SK-N-SH (cell line): ENCODE data around the gene NAT9. TPM values are rescaled to one million over a fixed set of nuclear protein-coding genes. Genes with fewer than 3 reads are reported as not detected.

Experiments used
- CTCF ChIA-PET: fragments of 300-600, 350-600 bp; formaldehyde crosslinking; extraction: SDS; loops from one replicate; lab custom pipeline; 2021; lab: Yijun Ruan, JAX
- POLR2A ChIA-PET: fragments of 350-600 bp; sonication (Branson Sonifier 250); formaldehyde crosslinking; extraction: SDS; loops from one replicate; lab custom pipeline; 2020; ENCODE audit warnings: antibody characterized with exemption, inconsistent platforms; lab: Yijun Ruan, JAX
- DNase-seq: peaks from one replicate; pipeline ENCODE4 v3.0.0; 2012
- H2AFZ ChIP-seq: fragments of 200-600 bp; sonication (generic); 2 replicates; pipeline ENCODE4 v1.8.1; 2016; ENCODE audit warnings: antibody characterized with exemption, mild to moderate bottlenecking, low read depth
- H3F3A ChIP-seq: fragments of 200-600 bp; sonication (generic); replicated peaks from 2 replicates; pipeline ENCODE3; 2016; ENCODE audit warnings: antibody characterized with exemption, mild to moderate bottlenecking; ENCODE audit not compliant: insufficient read depth
- H3K27ac ChIP-seq, 2 experiments: fragments of 200-500 bp in 1 of 2; fragments of 200-600 bp in 1 of 2; sonication (Bioruptor generic) in 1 of 2; sonication (generic), shearing (Covaris generic) in 1 of 2; 2 replicates each; pipeline versions ENCODE4 v1.5.1 to v1.6.1; 2014 to 2016; ENCODE audit warnings: low read depth in 2 of 2, inconsistent platforms in 1 of 2, low read length in 1 of 2, mild to moderate bottlenecking in 1 of 2, mixed read lengths in 1 of 2
- H3K27me3 ChIP-seq: fragments of 200-600 bp; sonication (generic), shearing (Covaris generic); 2 replicates; pipeline ENCODE4 v1.6.1; 2016; ENCODE audit warnings: mixed run types; ENCODE audit not compliant: insufficient read depth
- H3K36me3 ChIP-seq, 2 experiments: fragments of 200-500 bp in 1 of 2; fragments of 200-600 bp in 1 of 2; sonication (Bioruptor generic) in 1 of 2; sonication (generic) in 1 of 2; replicated peaks in 1 of 2; 2 replicates each; pipeline versions ENCODE3 to v1.5.1; 2014 to 2016; ENCODE audit warnings: low read length in 1 of 2, mild to moderate bottlenecking in 1 of 2; ENCODE audit not compliant: insufficient read depth in 2 of 2, control insufficient read depth in 1 of 2
- H3K4me1 ChIP-seq, 2 experiments: fragments of 200-500 bp in 1 of 2; fragments of 200-600 bp in 1 of 2; sonication (Bioruptor generic) in 1 of 2; sonication (generic), shearing (Covaris generic) in 1 of 2; 2 replicates each; pipeline versions ENCODE4 v1.5.1 to v1.6.1; 2014 to 2016; ENCODE audit warnings: low read depth in 1 of 2, low read length in 1 of 2, mixed run types in 1 of 2; ENCODE audit not compliant: insufficient read depth in 2 of 2, control insufficient read depth in 1 of 2
- H3K4me2 ChIP-seq: fragments of 200-600 bp; sonication (generic), shearing (Covaris generic); 2 replicates; pipeline ENCODE4 v1.6.1; 2017; ENCODE audit warnings: mixed run types
- H3K4me3 ChIP-seq, 2 experiments: fragments of 200-500 bp in 1 of 2; fragments of 200-600 bp in 1 of 2; sonication (Bioruptor generic) in 1 of 2; sonication (generic), shearing (Covaris generic) in 1 of 2; 2 replicates each; pipeline versions ENCODE4 v1.5.1 to v1.8.1; 2014 to 2016; ENCODE audit warnings: low read depth in 2 of 2, inconsistent platforms in 1 of 2, low read length in 1 of 2, mild to moderate bottlenecking in 1 of 2, mixed read lengths in 1 of 2, moderate library complexity in 1 of 2
- H3K79me2 ChIP-seq: fragments of 200-600 bp; sonication (generic); 2 replicates; pipeline ENCODE4 v1.8.1; 2017; ENCODE audit warnings: mild to moderate bottlenecking; ENCODE audit not compliant: insufficient read depth
- H3K9ac ChIP-seq: fragments of 200-600 bp; sonication (generic); 2 replicates; pipeline ENCODE4 v1.6.1; 2017; ENCODE audit warnings: mixed run types
- H3K9me2 ChIP-seq: fragments of 200-600 bp; sonication (generic); 2 replicates; pipeline ENCODE4 v1.6.1; 2017; ENCODE audit warnings: mixed run types
- H3K9me3 ChIP-seq: fragments of 200-600 bp; sonication (generic); 2 replicates; pipeline ENCODE4 v1.6.1; 2017; ENCODE audit warnings: mixed run types, mild to moderate bottlenecking, moderate library complexity
- H4K20me1 ChIP-seq: fragments of 200-600 bp; sonication (generic); 2 replicates; pipeline ENCODE4 v1.6.1; 2017; ENCODE audit warnings: mild to moderate bottlenecking, mixed run types; ENCODE audit not compliant: insufficient read depth
- CHD2 ChIP-seq: fragments of 150-350 bp; IDR thresholded peaks from 2 replicates; pipeline ENCODE4 v1.6.1; 2018; ENCODE audit warnings: low read length; ENCODE audit not compliant: partially characterized antibody
- ELF1 ChIP-seq: IDR thresholded peaks from 2 replicates; pipeline ENCODE4 v1.4.0; 2012
- EZH2phosphoT487 ChIP-seq: fragments of 200-600 bp; sonication (generic); IDR thresholded peaks from 2 replicates; pipeline ENCODE4 v1.6.1; 2017; ENCODE audit warnings: low read depth, mixed run types, mild to moderate bottlenecking, antibody characterized with exemption, moderate library complexity, borderline replicate concordance
- FOSL2 ChIP-seq: IDR thresholded peaks from 2 replicates; pipeline ENCODE4 v1.4.0; 2012; ENCODE audit warnings: low read depth, mild to moderate bottlenecking, moderate library complexity, borderline replicate concordance
- FOXM1 ChIP-seq: IDR thresholded peaks from 2 replicates; pipeline ENCODE4 v1.4.0; 2012; ENCODE audit warnings: low read depth, mild to moderate bottlenecking
- GATA2 ChIP-seq: sonication (generic); formaldehyde crosslinking; IDR thresholded peaks from 2 replicates; pipeline ENCODE4 v1.5.0; 2020; ENCODE audit warnings: mild to moderate bottlenecking, missing genetic modification reagents
- NRF1 ChIP-seq: IDR thresholded peaks from 2 replicates; pipeline ENCODE4 v1.6.1; 2012; ENCODE audit warnings: low read depth, mild to moderate bottlenecking, low read length
- TAF1 ChIP-seq: IDR thresholded peaks from 2 replicates; pipeline ENCODE4 v1.6.1; 2012; ENCODE audit warnings: low read depth, mild to moderate bottlenecking, low read length, moderate library complexity, borderline replicate concordance
- YY1 ChIP-seq: IDR thresholded peaks from 2 replicates; pipeline ENCODE4 v1.4.0; 2012; ENCODE audit warnings: low read depth, mild to moderate bottlenecking
- WGBS: methylation state at CpG from one replicate; pipeline ENCODE4 v1.1.6; 2017; ENCODE audit warnings: low lambda C conversion rate; 5-methylcytosine and 5-hydroxymethylcytosine counted together
- polyA plus RNA-seq, 3 experiments: library from polyadenylated mRNA; depleted of rRNA; stranded (reverse); fragments of >200 nt; gene quantifications; 2 replicates each; pipeline ENCODE4 v1.2.3, GENCODE V29; 2012
- TF ChIP-seq, protein P1 (sequence below): IDR thresholded peaks from 2 replicates; pipeline ENCODE4; 2012
- TF ChIP-seq, protein P2 (sequence below): fragments of 150-350 bp; IDR thresholded peaks from 2 replicates; pipeline ENCODE4 v1.6.1; 2016; ENCODE audit warnings: mild to moderate bottlenecking, low read depth, low read length
- TF ChIP-seq, protein P3 (sequence below): IDR thresholded peaks from 2 replicates; pipeline ENCODE4 v1.4.0; 2012; ENCODE audit warnings: low read depth, borderline replicate concordance
- TF ChIP-seq, protein P4 (sequence below): fragments of 200-600 bp; sonication (generic); IDR thresholded peaks from 2 replicates; pipeline ENCODE4 v1.6.1; 2017; ENCODE audit warnings: antibody characterized with exemption, mild to moderate bottlenecking, moderate library complexity
- TF ChIP-seq, protein P5 (sequence below): IDR thresholded peaks from 2 replicates; pipeline ENCODE4 v1.6.1; 2012; ENCODE audit warnings: mild to moderate bottlenecking, low read depth, low read length, moderate library complexity
- TF ChIP-seq, protein P6 (sequence below): fragments of 150-350 bp; IDR thresholded peaks from 2 replicates; pipeline ENCODE4 v1.6.1; 2017; ENCODE audit warnings: antibody characterized with exemption, low read length, low read depth, borderline replicate concordance

Gene NAT9
- polyA plus RNA-seq, 1 of the 3 experiments (the other 2 are of a cell fraction) = 117 TPM

DNA sequence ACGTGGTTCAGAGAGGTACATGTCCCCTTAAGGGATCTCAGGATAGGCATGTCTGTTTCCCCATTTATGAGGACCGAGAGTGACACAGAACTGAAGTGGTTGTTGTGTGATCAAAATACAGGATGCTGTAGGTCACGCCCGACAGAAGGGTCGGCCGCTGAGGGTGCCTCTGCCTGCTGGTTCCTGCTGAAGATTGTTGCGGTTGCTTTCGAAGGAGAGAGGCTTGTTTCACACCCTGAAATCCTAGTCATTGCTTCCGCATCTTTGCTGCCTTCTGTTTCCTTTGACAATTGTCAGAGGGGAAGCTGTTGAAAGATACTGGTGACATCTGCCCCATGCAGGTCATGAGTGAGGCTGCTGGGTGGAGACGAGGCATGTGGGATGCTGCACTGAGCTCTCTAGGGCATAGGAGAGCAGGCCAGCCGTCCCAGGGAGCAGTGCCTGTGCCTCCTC lies 3.8 kb upstream of the NAT9 start:
- H3K4me2 ChIP-seq = no peak overlapping the region
- 86% methylated on average over 11 of the region's 11 CpGs for WGBS
- H3F3A ChIP-seq = peaks cover 6% of the 10 kb centered on the region
- CTCF ChIA-PET = interaction anchor here (0.8 to 98.1 kb wide), 8 partner anchors 9 to 123 kb away, joined by 3 to 3869 read pairs (median 30); partner anchors contain the start of genes FDXR, GRIN2C, NHERF1 and RAB37
- no peak overlapping the region for H3K4me3 ChIP-seq
- no peak overlapping the region for H3K9ac ChIP-seq
- H4K20me1 ChIP-seq = no peaks in the 10 kb centered on the region
- H3K79me2 ChIP-seq = peaks cover 39% of the 10 kb centered on the region
- no peaks in the 10 kb centered on the region for H3K9me2 ChIP-seq
- no peaks in the 10 kb centered on the region for H3K9me3 ChIP-seq
- peaks cover 5 to 14% of the 10 kb centered on the region in 2 experiments; a peak in 2 of 4 replicates for H3K4me1 ChIP-seq
- TF ChIP-seq NRF1 (no peak), FOXM1 (no peak), CHD2 (no peak), TAF1 (no peak), ELF1 (no peak), YY1 (no peak), GATA2 (no peak), FOSL2 (no peak), EZH2phosphoT487 (no peak)
- TF ChIP-seq, protein P1, sequence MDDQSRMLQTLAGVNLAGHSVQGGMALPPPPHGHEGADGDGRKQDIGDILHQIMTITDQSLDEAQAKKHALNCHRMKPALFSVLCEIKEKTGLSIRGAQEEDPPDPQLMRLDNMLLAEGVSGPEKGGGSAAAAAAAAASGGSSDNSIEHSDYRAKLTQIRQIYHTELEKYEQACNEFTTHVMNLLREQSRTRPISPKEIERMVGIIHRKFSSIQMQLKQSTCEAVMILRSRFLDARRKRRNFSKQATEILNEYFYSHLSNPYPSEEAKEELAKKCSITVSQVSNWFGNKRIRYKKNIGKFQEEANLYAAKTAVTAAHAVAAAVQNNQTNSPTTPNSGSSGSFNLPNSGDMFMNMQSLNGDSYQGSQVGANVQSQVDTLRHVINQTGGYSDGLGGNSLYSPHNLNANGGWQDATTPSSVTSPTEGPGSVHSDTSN = no peak
- TF ChIP-seq, protein P2, sequence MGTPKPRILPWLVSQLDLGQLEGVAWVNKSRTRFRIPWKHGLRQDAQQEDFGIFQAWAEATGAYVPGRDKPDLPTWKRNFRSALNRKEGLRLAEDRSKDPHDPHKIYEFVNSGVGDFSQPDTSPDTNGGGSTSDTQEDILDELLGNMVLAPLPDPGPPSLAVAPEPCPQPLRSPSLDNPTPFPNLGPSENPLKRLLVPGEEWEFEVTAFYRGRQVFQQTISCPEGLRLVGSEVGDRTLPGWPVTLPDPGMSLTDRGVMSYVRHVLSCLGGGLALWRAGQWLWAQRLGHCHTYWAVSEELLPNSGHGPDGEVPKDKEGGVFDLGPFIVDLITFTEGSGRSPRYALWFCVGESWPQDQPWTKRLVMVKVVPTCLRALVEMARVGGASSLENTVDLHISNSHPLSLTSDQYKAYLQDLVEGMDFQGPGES = no peak
- TF ChIP-seq, protein P3, sequence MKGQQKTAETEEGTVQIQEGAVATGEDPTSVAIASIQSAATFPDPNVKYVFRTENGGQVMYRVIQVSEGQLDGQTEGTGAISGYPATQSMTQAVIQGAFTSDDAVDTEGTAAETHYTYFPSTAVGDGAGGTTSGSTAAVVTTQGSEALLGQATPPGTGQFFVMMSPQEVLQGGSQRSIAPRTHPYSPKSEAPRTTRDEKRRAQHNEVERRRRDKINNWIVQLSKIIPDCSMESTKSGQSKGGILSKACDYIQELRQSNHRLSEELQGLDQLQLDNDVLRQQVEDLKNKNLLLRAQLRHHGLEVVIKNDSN = no peak
- TF ChIP-seq, protein P4, sequence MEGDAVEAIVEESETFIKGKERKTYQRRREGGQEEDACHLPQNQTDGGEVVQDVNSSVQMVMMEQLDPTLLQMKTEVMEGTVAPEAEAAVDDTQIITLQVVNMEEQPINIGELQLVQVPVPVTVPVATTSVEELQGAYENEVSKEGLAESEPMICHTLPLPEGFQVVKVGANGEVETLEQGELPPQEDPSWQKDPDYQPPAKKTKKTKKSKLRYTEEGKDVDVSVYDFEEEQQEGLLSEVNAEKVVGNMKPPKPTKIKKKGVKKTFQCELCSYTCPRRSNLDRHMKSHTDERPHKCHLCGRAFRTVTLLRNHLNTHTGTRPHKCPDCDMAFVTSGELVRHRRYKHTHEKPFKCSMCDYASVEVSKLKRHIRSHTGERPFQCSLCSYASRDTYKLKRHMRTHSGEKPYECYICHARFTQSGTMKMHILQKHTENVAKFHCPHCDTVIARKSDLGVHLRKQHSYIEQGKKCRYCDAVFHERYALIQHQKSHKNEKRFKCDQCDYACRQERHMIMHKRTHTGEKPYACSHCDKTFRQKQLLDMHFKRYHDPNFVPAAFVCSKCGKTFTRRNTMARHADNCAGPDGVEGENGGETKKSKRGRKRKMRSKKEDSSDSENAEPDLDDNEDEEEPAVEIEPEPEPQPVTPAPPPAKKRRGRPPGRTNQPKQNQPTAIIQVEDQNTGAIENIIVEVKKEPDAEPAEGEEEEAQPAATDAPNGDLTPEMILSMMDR = no peak
- TF ChIP-seq, protein P5, sequence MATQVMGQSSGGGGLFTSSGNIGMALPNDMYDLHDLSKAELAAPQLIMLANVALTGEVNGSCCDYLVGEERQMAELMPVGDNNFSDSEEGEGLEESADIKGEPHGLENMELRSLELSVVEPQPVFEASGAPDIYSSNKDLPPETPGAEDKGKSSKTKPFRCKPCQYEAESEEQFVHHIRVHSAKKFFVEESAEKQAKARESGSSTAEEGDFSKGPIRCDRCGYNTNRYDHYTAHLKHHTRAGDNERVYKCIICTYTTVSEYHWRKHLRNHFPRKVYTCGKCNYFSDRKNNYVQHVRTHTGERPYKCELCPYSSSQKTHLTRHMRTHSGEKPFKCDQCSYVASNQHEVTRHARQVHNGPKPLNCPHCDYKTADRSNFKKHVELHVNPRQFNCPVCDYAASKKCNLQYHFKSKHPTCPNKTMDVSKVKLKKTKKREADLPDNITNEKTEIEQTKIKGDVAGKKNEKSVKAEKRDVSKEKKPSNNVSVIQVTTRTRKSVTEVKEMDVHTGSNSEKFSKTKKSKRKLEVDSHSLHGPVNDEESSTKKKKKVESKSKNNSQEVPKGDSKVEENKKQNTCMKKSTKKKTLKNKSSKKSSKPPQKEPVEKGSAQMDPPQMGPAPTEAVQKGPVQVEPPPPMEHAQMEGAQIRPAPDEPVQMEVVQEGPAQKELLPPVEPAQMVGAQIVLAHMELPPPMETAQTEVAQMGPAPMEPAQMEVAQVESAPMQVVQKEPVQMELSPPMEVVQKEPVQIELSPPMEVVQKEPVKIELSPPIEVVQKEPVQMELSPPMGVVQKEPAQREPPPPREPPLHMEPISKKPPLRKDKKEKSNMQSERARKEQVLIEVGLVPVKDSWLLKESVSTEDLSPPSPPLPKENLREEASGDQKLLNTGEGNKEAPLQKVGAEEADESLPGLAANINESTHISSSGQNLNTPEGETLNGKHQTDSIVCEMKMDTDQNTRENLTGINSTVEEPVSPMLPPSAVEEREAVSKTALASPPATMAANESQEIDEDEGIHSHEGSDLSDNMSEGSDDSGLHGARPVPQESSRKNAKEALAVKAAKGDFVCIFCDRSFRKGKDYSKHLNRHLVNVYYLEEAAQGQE = no peak
- TF ChIP-seq, protein P6, sequence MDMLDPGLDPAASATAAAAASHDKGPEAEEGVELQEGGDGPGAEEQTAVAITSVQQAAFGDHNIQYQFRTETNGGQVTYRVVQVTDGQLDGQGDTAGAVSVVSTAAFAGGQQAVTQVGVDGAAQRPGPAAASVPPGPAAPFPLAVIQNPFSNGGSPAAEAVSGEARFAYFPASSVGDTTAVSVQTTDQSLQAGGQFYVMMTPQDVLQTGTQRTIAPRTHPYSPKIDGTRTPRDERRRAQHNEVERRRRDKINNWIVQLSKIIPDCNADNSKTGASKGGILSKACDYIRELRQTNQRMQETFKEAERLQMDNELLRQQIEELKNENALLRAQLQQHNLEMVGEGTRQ = no peak
- TF ChIP-seq, all 33 proteins: peak for 0
- Histone ChIP-seq H3K27me3 (no peaks in the 10 kb centered on the region), H3K36me3 (peaks cover 9 to 10% of the 10 kb centered on the region in 2 experiments), H3K27ac (no peak overlapping the region), H2AFZ (no peak overlapping the region)
- POLR2A ChIA-PET = no interaction called here
- DNase-seq = no peak
